K562 treated with DMSO at 1 percent for 4 hours (cell line): ENCODE results near the gene CACNA1E. TPM values are rescaled to one million over a fixed set of nuclear protein-coding genes. Genes with fewer than 3 reads are reported as not detected.

Experiments used
- total RNA-seq: library from RNA; unstranded; fragments of 300-600 nt; gene quantifications from 2 replicates; pipeline ENCODE4 v1.2.3, GENCODE V29; 2022; ENCODE audit not compliant: insufficient read depth

The CACNA1E gene
- total RNA-seq: 0.04 TPM in 1 of 2 replicates, not detected in the other

DNA sequence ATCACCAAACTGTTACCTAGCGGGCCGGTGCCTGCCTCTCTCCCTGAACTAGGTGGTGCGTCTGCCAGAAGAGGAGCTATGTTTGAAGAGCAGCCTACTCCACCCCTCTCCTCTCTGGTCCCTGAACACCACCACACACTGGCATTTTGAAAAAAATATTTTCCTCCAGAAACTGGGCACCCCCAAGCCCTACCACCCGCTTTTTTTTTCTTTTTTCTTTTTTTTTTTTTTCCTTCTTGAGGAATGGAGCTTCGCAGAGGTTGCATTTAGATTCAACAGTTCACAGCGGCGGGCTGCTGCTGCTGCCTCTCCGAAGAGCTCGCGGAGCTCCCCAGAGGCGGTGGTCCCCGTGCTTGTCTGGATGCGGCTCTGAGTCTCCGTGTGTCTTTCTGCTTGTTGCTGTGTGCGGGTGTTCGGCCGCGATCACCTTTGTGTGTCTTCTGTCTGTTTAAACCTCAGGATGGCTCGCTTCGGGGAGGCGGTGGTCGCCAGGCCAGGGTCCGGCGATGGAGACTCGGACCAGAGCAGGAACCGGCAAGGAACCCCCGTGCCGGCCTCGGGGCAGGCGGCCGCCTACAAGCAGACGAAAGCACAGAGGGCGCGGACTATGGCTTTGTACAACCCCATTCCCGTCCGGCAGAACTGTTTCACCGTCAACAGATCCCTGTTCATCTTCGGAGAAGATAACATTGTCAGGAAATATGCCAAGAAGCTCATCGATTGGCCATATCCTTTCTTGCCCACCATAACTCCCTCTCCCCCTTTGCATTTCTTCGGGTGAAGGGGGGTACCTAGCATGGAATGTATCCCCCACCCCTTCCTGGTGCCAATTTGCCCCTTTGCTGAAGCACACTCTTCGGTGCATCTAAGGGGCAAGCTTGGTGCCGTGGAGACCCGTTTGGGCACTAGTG is at the start of gene CACNA1E:
TSS of gene CACNA1E (plus strand) at position 233 of the 911 bp plus-strand sequence. CDS start at position 461, 228 bp downstream.

